Measurements from ENCODE around the gene KCNJ11.

- TF ChIP-seq CTCF (IDR thresholded peaks at IDR 0.05; ENCODE audit: poor library complexity) = no peak
- no peak for TF ChIP-seq EZH2 (IDR thresholded peaks at IDR 0.05; ENCODE audit: borderline replicate concordance)
Measured at GRCh38 chr11:17388609-17389210, at the start of gene KCNJ11.
